Measurements from ENCODE around the gene EDDM13. TPM values are rescaled to one million over a fixed set of nuclear protein-coding genes. Genes with fewer than 3 reads are reported as not detected.

The EDDM13 gene
- total RNA-seq, 6 experiments from 2014 or later: not detected

- Mint-ChIP-seq H3K27ac (no peak overlapping the region), H3K4me1 (ENCODE audit: low read depth) (peaks cover 23% of the 10 kb centered on the region), H3K4me3 (no peak overlapping the region), H3K36me3 (ENCODE audit: low read depth) (peaks cover 12% of the 10 kb centered on the region), H3K27me3 (ENCODE audit: insufficient read depth) (no peaks in the 10 kb centered on the region), H3K9me3 (no peaks in the 10 kb centered on the region)
- TF ChIP-seq CTCF (IDR thresholded peaks at IDR 0.05): no peak
- DNase-seq: no peak
Measured at GRCh38 chr19:56312342-56312741, 39.8 kb downstream of the EDDM13 start.

GRCh38 chr19:56312787-56313657 is 40.5 kb downstream of the EDDM13 start:
- DNase-seq: no peak
- Mint-ChIP-seq H3K4me3 (peak overlapping the region; percentile 8; the same call in 1 of the 2 replicates), H3K36me3 (ENCODE audit: low read depth) (peaks cover 12% of the 10 kb centered on the region), H3K4me1 (ENCODE audit: low read depth) (peaks cover 23% of the 10 kb centered on the region), H3K9me3 (no peaks in the 10 kb centered on the region), H3K27me3 (ENCODE audit: insufficient read depth) (no peaks in the 10 kb centered on the region), H3K27ac (peak overlapping the region; percentile 97; the same call in 1 of the 2 replicates)
- TF ChIP-seq CTCF (IDR thresholded peaks at IDR 0.05): no peak

- TF ChIP-seq CTCF (IDR thresholded peaks at IDR 0.05): no peak
- Mint-ChIP-seq H3K4me3 (peak overlapping the region; percentile 99), H3K27ac (peak overlapping the region; percentile 97), H3K36me3 (ENCODE audit: low read depth) (peaks cover 6% of the 10 kb centered on the region), H3K27me3 (ENCODE audit: insufficient read depth) (no peaks in the 10 kb centered on the region), H3K4me1 (ENCODE audit: low read depth) (peaks cover 23% of the 10 kb centered on the region), H3K9me3 (no peaks in the 10 kb centered on the region)
- DNase-seq: peak; percentile 10
Measured at GRCh38 chr19:56314018-56314380, 41.5 kb downstream of the EDDM13 start.

- H3K27me3 Mint-ChIP-seq (ENCODE audit: insufficient read depth): no peaks in the 10 kb centered on the region
- peaks cover 4% of the 10 kb centered on the region; the same call in 1 of the 2 replicates for H3K36me3 Mint-ChIP-seq (ENCODE audit: low read depth)
- TF ChIP-seq CTCF (IDR thresholded peaks at IDR 0.05): no peak
- H3K9me3 Mint-ChIP-seq: no peaks in the 10 kb centered on the region
- H3K4me3 Mint-ChIP-seq: peak within 1 kb of the TSS; percentile 99
- H3K4me1 Mint-ChIP-seq (ENCODE audit: low read depth): peaks cover 23% of the 10 kb centered on the region
- peak; percentile 92 for DNase-seq
- H3K27ac Mint-ChIP-seq: peak within 1 kb of the TSS; percentile 97
Measured at GRCh38 chr19:56314381-56315076, 42.0 kb downstream of the EDDM13 start, which contains the start of gene ZSCAN5A. Gene ZSCAN5A, minus strand, starts transcription at chr19:56314839. Its CDS starts 89,793 bp downstream, at chr19:56225046.

GRCh38 chr19:56315077-56315828 is 42.7 kb downstream of the EDDM13 start:
- no peaks in the 10 kb centered on the region; the same call in 1 of the 2 replicates for H3K36me3 Mint-ChIP-seq (ENCODE audit: low read depth)
- no peaks in the 10 kb centered on the region for H3K9me3 Mint-ChIP-seq
- peaks cover 23% of the 10 kb centered on the region for H3K4me1 Mint-ChIP-seq (ENCODE audit: low read depth)

More at GRCh38 chr19:56315077-56315828, 42.7 kb downstream of the EDDM13 start:
- peak overlapping the region; percentile 97 for H3K27ac Mint-ChIP-seq
- peak overlapping the region; percentile 99 for H3K4me3 Mint-ChIP-seq
- peak; percentile 98 for DNase-seq
- no peaks in the 10 kb centered on the region; the same call in 1 of the 2 replicates for H3K27me3 Mint-ChIP-seq (ENCODE audit: insufficient read depth)
- no peak for TF ChIP-seq CTCF (IDR thresholded peaks at IDR 0.05)
